MM.1S (cell line): ENCODE results near the gene ABCB9.
"Not testable (repeated sequence)": the region's sequence is repeated elsewhere in the genome, so short reads cannot be mapped to it uniquely, and the experiment has no call there.

Source experiments
- DNase-seq: peaks from one replicate; pipeline ENCODE4 v3.0.0-alpha.2; 2015
- H2AFZ ChIP-seq: fragments of 300-600 bp; sonication (generic); 2 replicates; pipeline ENCODE4 v1.6.0; 2016; ENCODE audit warnings: antibody characterized with exemption, low read length
- H3F3A ChIP-seq: fragments of 300-600 bp; sonication (generic); 2 replicates; pipeline ENCODE4 v1.6.1; 2016; ENCODE audit warnings: mild to moderate bottlenecking, antibody characterized with exemption, low read length, moderate library complexity, mixed read lengths; ENCODE audit not compliant: insufficient read depth
- H3K27ac ChIP-seq: fragments of 300-600 bp; sonication (generic); 2 replicates; pipeline ENCODE4 v1.5.1; 2016; ENCODE audit warnings: mild to moderate bottlenecking, low read length
- H3K27me3 ChIP-seq: fragments of 300-600 bp; sonication (generic); replicated peaks from 2 replicates; pipeline ENCODE4 v1.6.0; 2016; ENCODE audit warnings: low read length; ENCODE audit not compliant: insufficient read depth
- H3K36me3 ChIP-seq: fragments of 300-600 bp; sonication (generic); replicated peaks from 2 replicates; pipeline ENCODE4 v1.6.1; 2016; ENCODE audit warnings: mild to moderate bottlenecking, low read length, mixed read lengths; ENCODE audit not compliant: insufficient read depth
- H3K4me1 ChIP-seq: fragments of 300-600 bp; sonication (generic); 2 replicates; pipeline ENCODE4 v1.6.1; 2016; ENCODE audit warnings: low read length, mixed read lengths
- H3K4me2 ChIP-seq: fragments of 300-600 bp; sonication (generic); 2 replicates; pipeline ENCODE4 v1.6.0; 2016; ENCODE audit warnings: low read depth, low read length
- H3K4me3 ChIP-seq: fragments of 300-600 bp; sonication (generic); 2 replicates; pipeline ENCODE4 v1.5.1; 2016; ENCODE audit warnings: low read length, mixed read lengths
- H3K79me2 ChIP-seq: fragments of 300-600 bp; sonication (generic); 2 replicates; pipeline ENCODE4 v1.6.1; 2016; ENCODE audit warnings: mixed run types, low read length, mixed read lengths
- H3K9ac ChIP-seq: fragments of 300-600 bp; sonication (generic); 2 replicates; pipeline ENCODE4 v1.6.1; 2016; ENCODE audit warnings: low read length, mixed read lengths
- H3K9me2 ChIP-seq: fragments of 300-600 bp; sonication (generic); replicated peaks from 2 replicates; pipeline ENCODE4 v1.6.1; 2016; ENCODE audit warnings: mild to moderate bottlenecking, low read length, mixed read lengths; ENCODE audit not compliant: insufficient read depth
- H3K9me3 ChIP-seq: fragments of 300-600 bp; sonication (generic); replicated peaks from 2 replicates; pipeline ENCODE4 v1.6.1; 2016; ENCODE audit warnings: mild to moderate bottlenecking, low read length, mixed read lengths; ENCODE audit not compliant: insufficient read depth
- H4K20me1 ChIP-seq: fragments of 300-600 bp; sonication (generic); 2 replicates; pipeline ENCODE4 v1.6.1; 2016; ENCODE audit warnings: mild to moderate bottlenecking, low read length, moderate library complexity, mixed read lengths; ENCODE audit not compliant: insufficient read depth
- EZH2 ChIP-seq: fragments of 300-600 bp; sonication (generic); optimal IDR thresholded peaks from 2 replicates; pipeline ENCODE3; 2017; ENCODE audit warnings: low read depth, mild to moderate bottlenecking, antibody characterized with exemption, low read length, mixed read lengths
- EZH2phosphoT487 ChIP-seq: fragments of 300-600 bp; sonication (generic); IDR thresholded peaks from 2 replicates; pipeline ENCODE4 v1.6.1; 2018; ENCODE audit warnings: antibody characterized with exemption, low read length
- TF ChIP-seq, protein P1 (sequence below): fragments of 300-600 bp; sonication (generic); IDR thresholded peaks from 2 replicates; pipeline ENCODE4 v1.5.1; 2016; ENCODE audit warnings: antibody characterized with exemption, low read length, mixed read lengths

Gene ABCB9

GRCh38 chr12:122917507-122918121 is 48.6 kb downstream of the ABCB9 start:
- Histone ChIP-seq H4K20me1 (no peaks in the 10 kb centered on the region), H3K27ac (no peak overlapping the region), H3K9me3 (no peaks in the 10 kb centered on the region), H3K9ac (no peak overlapping the region), H3K36me3 (no peaks in the 10 kb centered on the region), H3K9me2 (no peaks in the 10 kb centered on the region), H3K4me2 (peak overlapping the region; percentile 12; the same call in 1 of the 2 replicates), H3K4me1 (peaks cover 8% of the 10 kb centered on the region; the same call in 1 of the 2 replicates), H3K79me2 (no peaks in the 10 kb centered on the region), H3F3A (no peaks in the 10 kb centered on the region), H3K4me3 (no peak overlapping the region), H2AFZ (no peak overlapping the region), H3K27me3 (no peaks in the 10 kb centered on the region)
- DNase-seq = no peak
- no peak for TF ChIP-seq EZH2phosphoT487
- TF ChIP-seq, protein P1, sequence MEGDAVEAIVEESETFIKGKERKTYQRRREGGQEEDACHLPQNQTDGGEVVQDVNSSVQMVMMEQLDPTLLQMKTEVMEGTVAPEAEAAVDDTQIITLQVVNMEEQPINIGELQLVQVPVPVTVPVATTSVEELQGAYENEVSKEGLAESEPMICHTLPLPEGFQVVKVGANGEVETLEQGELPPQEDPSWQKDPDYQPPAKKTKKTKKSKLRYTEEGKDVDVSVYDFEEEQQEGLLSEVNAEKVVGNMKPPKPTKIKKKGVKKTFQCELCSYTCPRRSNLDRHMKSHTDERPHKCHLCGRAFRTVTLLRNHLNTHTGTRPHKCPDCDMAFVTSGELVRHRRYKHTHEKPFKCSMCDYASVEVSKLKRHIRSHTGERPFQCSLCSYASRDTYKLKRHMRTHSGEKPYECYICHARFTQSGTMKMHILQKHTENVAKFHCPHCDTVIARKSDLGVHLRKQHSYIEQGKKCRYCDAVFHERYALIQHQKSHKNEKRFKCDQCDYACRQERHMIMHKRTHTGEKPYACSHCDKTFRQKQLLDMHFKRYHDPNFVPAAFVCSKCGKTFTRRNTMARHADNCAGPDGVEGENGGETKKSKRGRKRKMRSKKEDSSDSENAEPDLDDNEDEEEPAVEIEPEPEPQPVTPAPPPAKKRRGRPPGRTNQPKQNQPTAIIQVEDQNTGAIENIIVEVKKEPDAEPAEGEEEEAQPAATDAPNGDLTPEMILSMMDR = no peak

DNA sequence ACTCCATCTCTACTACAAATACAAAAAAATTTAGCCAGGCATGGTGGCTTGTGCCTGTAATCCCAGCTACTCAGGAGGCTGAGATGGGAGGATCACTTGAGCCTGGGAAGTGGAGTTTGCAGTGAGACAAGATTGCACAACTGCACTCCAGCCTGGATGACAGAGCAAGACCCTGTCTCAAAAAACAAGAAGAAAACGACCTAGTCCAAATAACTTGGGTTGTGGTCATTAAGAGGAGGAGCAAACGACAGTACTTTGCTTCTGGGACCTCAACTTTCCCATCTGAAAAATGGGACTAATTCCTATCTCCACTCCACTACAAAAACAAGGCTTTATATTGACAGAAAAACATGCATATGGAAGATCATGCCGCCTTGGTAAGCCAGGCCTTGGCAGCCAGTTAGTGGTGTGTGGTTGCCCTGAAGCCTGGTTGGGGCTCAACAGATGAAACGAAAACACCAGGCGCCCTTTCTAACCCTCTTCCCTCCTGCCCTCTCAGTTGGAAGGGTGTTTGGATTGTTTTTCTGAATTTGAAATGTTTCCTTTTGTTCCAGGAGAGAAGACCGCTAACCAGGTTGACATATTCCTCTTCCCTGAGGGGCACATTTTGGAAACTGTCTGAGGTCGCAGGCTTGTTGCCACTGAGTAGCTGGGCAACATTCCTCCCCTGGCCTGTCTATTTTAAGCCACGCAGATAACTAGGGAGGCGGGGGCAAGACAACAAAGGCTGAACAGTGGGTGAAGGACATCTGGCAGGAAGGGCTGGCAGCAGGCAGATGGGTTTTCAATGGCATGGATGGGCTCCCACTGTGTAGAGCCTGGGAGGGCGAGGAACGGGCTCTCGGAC is 56.6 kb downstream of the ABCB9 start:
- no peak overlapping the region for H3K9ac ChIP-seq
- H3K27ac ChIP-seq = no peak overlapping the region
- no peaks in the 10 kb centered on the region for H3K27me3 ChIP-seq
- H3K4me2 ChIP-seq = no peak overlapping the region
- no peaks in the 10 kb centered on the region for H3F3A ChIP-seq
- H4K20me1 ChIP-seq = no peaks in the 10 kb centered on the region
- H2AFZ ChIP-seq = no peak overlapping the region
- no peaks in the 10 kb centered on the region for H3K9me2 ChIP-seq
- H3K4me1 ChIP-seq = no peaks in the 10 kb centered on the region
- no peak for TF ChIP-seq EZH2
- TF ChIP-seq EZH2phosphoT487 = no peak
- TF ChIP-seq, protein P1 = no peak
- no peak for DNase-seq
- H3K9me3 ChIP-seq = no peaks in the 10 kb centered on the region
- H3K36me3 ChIP-seq = no peaks in the 10 kb centered on the region
- no peaks in the 10 kb centered on the region for H3K79me2 ChIP-seq
- no peak overlapping the region for H3K4me3 ChIP-seq

DNA sequence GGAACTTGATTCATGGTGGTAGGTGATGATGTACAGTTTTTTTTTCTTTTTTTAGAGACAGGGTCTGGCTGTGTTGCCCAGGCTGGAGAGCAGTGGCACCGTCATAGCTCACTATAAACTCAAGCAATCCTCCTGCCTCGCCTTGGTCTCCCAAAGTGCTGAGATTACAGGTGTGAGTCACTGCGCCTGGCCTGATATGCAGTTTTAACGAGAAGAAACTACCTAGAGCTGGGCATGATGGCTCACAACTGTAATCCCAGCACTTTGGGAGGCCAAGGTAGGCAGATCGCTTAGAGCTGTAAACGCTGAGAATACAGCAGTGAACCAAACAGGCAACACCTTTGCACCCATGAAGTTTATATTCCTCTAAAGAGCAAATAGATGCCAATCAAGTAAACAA is 57.3 kb downstream of the ABCB9 start:
- Histone ChIP-seq H3K79me2 (no peaks in the 10 kb centered on the region), H3K4me3 (no peak overlapping the region), H3K9me3 (no peaks in the 10 kb centered on the region), H3F3A (no peaks in the 10 kb centered on the region), H3K4me1 (no peaks in the 10 kb centered on the region), H3K27ac (no peak overlapping the region), H3K9me2 (no peaks in the 10 kb centered on the region), H3K27me3 (no peaks in the 10 kb centered on the region), H4K20me1 (no peaks in the 10 kb centered on the region), H3K9ac (no peak overlapping the region), H3K36me3 (no peaks in the 10 kb centered on the region), H2AFZ (no peak overlapping the region), H3K4me2 (no peak overlapping the region)
- TF ChIP-seq EZH2phosphoT487 = no peak
- TF ChIP-seq EZH2 = no peak
- TF ChIP-seq, protein P1 = no peak
- DNase-seq = no peak

DNA sequence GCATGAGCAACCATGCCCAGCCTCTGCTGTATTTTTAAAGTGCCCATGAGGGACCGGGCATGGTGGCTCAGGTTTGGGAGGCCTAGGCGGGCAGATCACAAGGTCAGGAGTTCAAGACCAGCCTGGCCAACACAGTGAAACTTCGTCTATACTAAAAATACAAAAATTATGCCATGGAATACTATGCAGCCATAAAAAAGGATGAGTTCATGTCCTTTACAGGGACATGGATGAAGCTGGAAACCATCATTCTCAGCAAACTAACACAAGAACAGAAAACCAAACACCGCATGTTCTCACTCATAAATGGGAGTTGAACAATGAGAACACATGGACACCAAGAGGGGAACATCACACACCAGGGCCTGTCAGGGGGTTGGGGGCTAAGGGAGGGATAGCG is 61.0 kb downstream of the ABCB9 start:
- not testable (repeated sequence) for H3K4me2 ChIP-seq, H3K4me3 ChIP-seq, H3K9me2 ChIP-seq, H3K79me2 ChIP-seq, H3K27ac ChIP-seq, H2AFZ ChIP-seq, H4K20me1 ChIP-seq, H3K9me3 ChIP-seq, H3K27me3 ChIP-seq, DNase-seq, H3K4me1 ChIP-seq, H3K36me3 ChIP-seq, H3K9ac ChIP-seq
- peaks cover 14% of the 10 kb centered on the region for H3F3A ChIP-seq
